Heart right ventricle (tissue), 16 donors: ENCODE data around the gene GBGT1. TPM values are rescaled to one million over a fixed set of nuclear protein-coding genes. Genes with fewer than 3 reads are reported as not detected.

Source experiments
- ATAC-seq, 8 donors: fragments of 200-7000 bp; cut with Tn5 transposase; one replicate each; pipeline ENCODE4 v1.9.1; 2020; ENCODE audit warnings: mild to moderate bottlenecking in 8 of 8, moderate library complexity in 8 of 8, moderate number of reproducible peaks in 1 of 8
- DNase-seq, 2 donors: peaks; one replicate each; pipeline ENCODE4 v3.0.0-alpha.2; 2020
- H3K27ac ChIP-seq, 10 donors: fragments of 200-600 bp; sonication (generic) in 2 of 10; one replicate each; pipeline versions ENCODE4 v1.5.0 to v1.8.0; 2020 to 2022; ENCODE audit warnings: mild to moderate bottlenecking in 3 of 10
- H3K27me3 ChIP-seq, 7 donors: fragments of 200-600 bp; one replicate each; pipeline ENCODE4 v1.8.0; 2021 to 2022; ENCODE audit warnings: mild to moderate bottlenecking in 2 of 7
- H3K36me3 ChIP-seq, 9 donors: fragments of 200-600 bp; sonication (generic) in 1 of 9; one replicate each; pipeline versions ENCODE4 v1.5.0 to v1.8.0; 2020 to 2022; ENCODE audit warnings: mild to moderate bottlenecking in 2 of 9
- H3K4me1 ChIP-seq, 9 donors: fragments of 200-600 bp; sonication (generic) in 1 of 9; one replicate each; pipeline versions ENCODE4 v1.5.0 to v1.8.0; 2020 to 2022; ENCODE audit warnings: mild to moderate bottlenecking in 4 of 9
- H3K4me3 ChIP-seq, 10 donors: fragments of 200-600 bp; sonication (generic) in 2 of 10; one replicate each; pipeline versions ENCODE4 v1.5.0 to v1.8.0; 2020 to 2022; ENCODE audit warnings: mild to moderate bottlenecking in 7 of 10, moderate library complexity in 2 of 10
- H3K9me3 ChIP-seq, 11 donors: fragments of 200-600 bp in 10 of 11; sonication (generic) in 2 of 11; one replicate each; pipeline versions ENCODE4 v1.5.0 to v1.8.0; 2013 to 2022; ENCODE audit warnings: mild to moderate bottlenecking in 2 of 11, control low read depth in 1 of 11, moderate library complexity in 1 of 11
- CTCF ChIP-seq, 9 donors: fragments of 200-600 bp; sonication (generic) in 2 of 9; IDR thresholded peaks; one replicate each; pipeline versions ENCODE4 v1.5.0 to v1.8.0; 2021 to 2022; ENCODE audit warnings: antibody characterized with exemption in 9 of 9, mild to moderate bottlenecking in 5 of 9, moderate library complexity in 1 of 9
- WGBS, 2 donors: extraction: QIAGEN DNeasy Blood & Tissue Kit; methylation state at CpG; one replicate each; pipeline ENCODE4 v1.1.7; 2013; ENCODE audit warnings: inconsistent platforms in 1 of 2; 5-methylcytosine and 5-hydroxymethylcytosine counted together
- intact Hi-C, 10 donors: fragments of 100-400 bp; cut with DNase I; formaldehyde crosslinking; loops; one replicate each; pipeline versions ENCODE4 v1.11.1 to v1.14.2; 2022
- polyA plus RNA-seq, 2 donors: library from polyadenylated mRNA; stranded (reverse); fragments of 200-250 nt; gene quantifications; one replicate each; pipeline ENCODE4 v1.2.3, GENCODE V29; 2013
- total RNA-seq, 10 donors: library from RNA; stranded (reverse); fragmentation: NEBNext Ultra II Directional in 3 of 10; extraction: Animal tissue kit (Norgen Biotek cat#: 25700) in 3 of 10; gene quantifications; one replicate each; pipeline versions ENCODE4 v1.2.1 to v1.2.4, GENCODE V29; 2021 to 2023
- donor health status: Arrhythmogenic right ventricular cardiomyopathy.
- donor health status: ischemic (EF 13 %, LVEDD 7.1; RV severe dilation, severe dysfunction).
- donor health status: healthy with polysubstance abuse.
- donor health status: DM: no; HTN: yes; CAD: no.
- donor health status: DM: no; HTN: no; CAD: no.
- donor health status: ischemic (EF 25% LVEDD 6.9; RV normal size, moderate dysfunction).
- donor health status: ischemic (EF 25% LVEDD 5.7; RV mildly dilated, moderate dysfunction).
- donor health status: healthy.
- donor health status: DM: yes; HTN: yes; CAD: no.
- donor health status: Ischemic cardiomyopathy.
- donor health status: ischemic (EF 35%, LVEDD 5.7; RV mildly dilated, moderate dysfunction).
- donor health status: nonischemic (EF 11% LVEDD 7.7; RV severe dilation, severe dysfunction).
- donor health status: DM: yes; HTN: yes; CAD: no.
- donor health status: PGD.
- donor health status: ischemic (EF 29% LVEDD 5.4; RV normal size, mild dysfunction).
- donor health status: nonischemic (EF 23%, LVEDD 6.1; RV moderate dilation, normal function).

Gene GBGT1
- total and polyA plus RNA-seq, 12 donors = 2.5 to 14.7 (median 6.6) TPM

- intact Hi-C loops = no loop called here
- Histone ChIP-seq H3K9me3 (no peaks in the 10 kb centered on the region), H3K27ac (no peak overlapping the region), H3K4me3 (no peak overlapping the region), H3K36me3 (no peaks in the 10 kb centered on the region), H3K27me3 (peaks cover 0 to 35% (median 8%) of the 10 kb centered on the region in 7 donors), H3K4me1 (peaks cover 0 to 3% (median 0%) of the 10 kb centered on the region in 9 donors)
- DNase-seq (no peak), ATAC-seq (no peak)
- no peak for TF ChIP-seq CTCF (IDR thresholded peaks at IDR 0.05)
- WGBS, 2 donors = 69 to 82% methylated on average over 8 of the region's 8 CpGs
These were observed 41.3 kb upstream of the GBGT1 start for GRCh38 chr9:133204993-133205336.

- ATAC-seq (no peak), DNase-seq (no peak)
- WGBS, 2 donors = 86 to 90% methylated on average over 17 of the region's 17 CpGs
- peaks cover 0 to 40% (median 13%) of the 10 kb centered on the region in 7 donors for H3K27me3 ChIP-seq
- no peaks in the 10 kb centered on the region for H3K36me3 ChIP-seq
- no peak overlapping the region for H3K27ac ChIP-seq
- H3K4me3 ChIP-seq = no peak overlapping the region
- H3K4me1 ChIP-seq = peaks cover 0 to 4% (median 0%) of the 10 kb centered on the region in 9 donors
- intact Hi-C loops = no loop called here
- H3K9me3 ChIP-seq = no peaks in the 10 kb centered on the region
- TF ChIP-seq CTCF (IDR thresholded peaks at IDR 0.05) = no peak
These were observed 40.8 kb upstream of the GBGT1 start for GRCh38 chr9:133204335-133204992.

GRCh38 chr9:133203506-133204075, 39.9 kb upstream of the GBGT1 start:
- Histone ChIP-seq H3K9me3 (no peaks in the 10 kb centered on the region), H3K27me3 (peaks cover 0 to 48% (median 14%) of the 10 kb centered on the region in 7 donors), H3K4me3 (no peak overlapping the region), H3K27ac (no peak overlapping the region), H3K4me1 (peaks cover 0 to 4% (median 0%) of the 10 kb centered on the region in 9 donors), H3K36me3 (no peaks in the 10 kb centered on the region)
- DNase-seq (no peak), ATAC-seq (no peak)
- intact Hi-C loops = no loop called here
- 74 to 76% methylated on average over 10 of the region's 10 CpGs for WGBS, 2 donors
- no peak for TF ChIP-seq CTCF (IDR thresholded peaks at IDR 0.05)

GRCh38 chr9:133202688-133203453, 39.2 kb upstream of the GBGT1 start:
- 88 to 92% methylated on average over 14 of the region's 14 CpGs for WGBS, 2 donors

More at GRCh38 chr9:133202688-133203453, 39.2 kb upstream of the GBGT1 start:
- H3K36me3 ChIP-seq = no peaks in the 10 kb centered on the region
- no peaks in the 10 kb centered on the region for H3K9me3 ChIP-seq
- no peak overlapping the region for H3K4me3 ChIP-seq
- no peak overlapping the region for H3K27ac ChIP-seq
- ATAC-seq = no peak
- intact Hi-C loops = no loop called here
- TF ChIP-seq CTCF (IDR thresholded peaks at IDR 0.05) = no peak
- DNase-seq = no peak
- H3K4me1 ChIP-seq = peaks cover 0 to 4% (median 0%) of the 10 kb centered on the region in 9 donors
- peaks cover 0 to 48% (median 14%) of the 10 kb centered on the region in 7 donors for H3K27me3 ChIP-seq
